Suprapubic skin (tissue), 4 donors: ENCODE data around the gene RHCE.

ENCODE experiments used
- CTCF ChIP-seq, 2 donors: fragments of 200-600 bp in 1 of 2; fragments of 450-650 bp in 1 of 2; sonication (generic) in 1 of 2; IDR thresholded peaks; one replicate each; pipeline ENCODE4 v1.5.1; 2016 to 2019; ENCODE audit warnings: antibody characterized with exemption in 2 of 2, mild to moderate bottlenecking in 1 of 2, moderate library complexity in 1 of 2
- EP300 ChIP-seq: sonication (generic); formaldehyde crosslinking; IDR thresholded peaks from one replicate; pipeline ENCODE4 v1.6.1; 2017; ENCODE audit warnings: antibody characterized with exemption
- POLR2A ChIP-seq, 2 donors: fragments of 450-650 bp; IDR thresholded peaks; one replicate each; pipeline ENCODE4 v1.6.1; 2017; ENCODE audit warnings: antibody characterized with exemption in 2 of 2, mild to moderate bottlenecking in 2 of 2, moderate library complexity in 2 of 2
- POLR2AphosphoS5 ChIP-seq, 3 donors: sonication (generic); formaldehyde crosslinking; IDR thresholded peaks; one replicate each; pipeline ENCODE4 v1.6.1; 2017; ENCODE audit warnings: antibody characterized with exemption in 3 of 3

GRCh38 chr1:25430967-25431881 is 10.6 kb upstream of the RHCE start:
- TF ChIP-seq CTCF (IDR thresholded peaks at IDR 0.05), result no peak
- TF ChIP-seq POLR2AphosphoS5 (IDR thresholded peaks at IDR 0.05), result no peak
- TF ChIP-seq POLR2A (IDR thresholded peaks at IDR 0.05), result no peak
- no peak for TF ChIP-seq EP300
